Right hindlimb (tissue), 1 donor: ENCODE results near the gene EXOC1.
"Not testable (repeated sequence)": the region's sequence is repeated elsewhere in the genome, so short reads cannot be mapped to it uniquely, and the experiment has no call there.

Experiments
- DNase-seq: peaks from one replicate; pipeline ENCODE4 v3.0.0-alpha.2; 2018

The EXOC1 gene, protein sequence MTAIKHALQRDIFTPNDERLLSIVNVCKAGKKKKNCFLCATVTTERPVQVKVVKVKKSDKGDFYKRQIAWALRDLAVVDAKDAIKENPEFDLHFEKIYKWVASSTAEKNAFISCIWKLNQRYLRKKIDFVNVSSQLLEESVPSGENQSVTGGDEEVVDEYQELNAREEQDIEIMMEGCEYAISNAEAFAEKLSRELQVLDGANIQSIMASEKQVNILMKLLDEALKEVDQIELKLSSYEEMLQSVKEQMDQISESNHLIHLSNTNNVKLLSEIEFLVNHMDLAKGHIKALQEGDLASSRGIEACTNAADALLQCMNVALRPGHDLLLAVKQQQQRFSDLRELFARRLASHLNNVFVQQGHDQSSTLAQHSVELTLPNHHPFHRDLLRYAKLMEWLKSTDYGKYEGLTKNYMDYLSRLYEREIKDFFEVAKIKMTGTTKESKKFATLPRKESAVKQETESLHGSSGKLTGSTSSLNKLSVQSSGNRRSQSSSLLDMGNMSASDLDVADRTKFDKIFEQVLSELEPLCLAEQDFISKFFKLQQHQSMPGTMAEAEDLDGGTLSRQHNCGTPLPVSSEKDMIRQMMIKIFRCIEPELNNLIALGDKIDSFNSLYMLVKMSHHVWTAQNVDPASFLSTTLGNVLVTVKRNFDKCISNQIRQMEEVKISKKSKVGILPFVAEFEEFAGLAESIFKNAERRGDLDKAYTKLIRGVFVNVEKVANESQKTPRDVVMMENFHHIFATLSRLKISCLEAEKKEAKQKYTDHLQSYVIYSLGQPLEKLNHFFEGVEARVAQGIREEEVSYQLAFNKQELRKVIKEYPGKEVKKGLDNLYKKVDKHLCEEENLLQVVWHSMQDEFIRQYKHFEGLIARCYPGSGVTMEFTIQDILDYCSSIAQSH

DNA sequence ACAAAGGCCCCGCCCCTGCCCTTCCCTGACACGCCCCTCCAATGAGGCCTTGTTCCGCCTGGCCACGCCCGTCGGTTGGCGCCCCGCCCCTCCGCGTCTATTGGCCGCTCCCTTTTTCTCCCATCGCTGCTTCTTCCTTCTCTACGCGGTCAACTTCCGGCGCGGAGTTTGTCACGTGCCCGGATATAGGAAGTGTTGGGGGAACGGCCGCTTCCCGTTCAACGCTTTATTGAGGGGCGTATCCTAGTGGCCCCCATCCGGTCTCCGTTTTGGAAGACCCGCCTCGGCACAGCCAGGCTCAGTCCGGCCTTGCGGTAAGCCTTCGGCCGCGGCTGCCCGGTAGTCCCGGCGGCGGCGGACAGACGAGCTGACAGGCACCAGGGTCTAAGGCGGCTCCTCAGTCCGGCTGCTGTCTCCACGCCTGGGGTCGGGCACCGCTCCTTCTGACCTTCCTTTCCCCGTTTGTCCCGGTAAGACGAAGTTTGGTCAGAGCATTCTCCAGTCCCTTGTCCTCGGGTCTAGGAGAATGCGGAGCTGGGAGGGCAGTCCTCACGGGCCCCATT, at the start of gene EXOC1:
Gene EXOC1, plus strand, starts transcription at position 165 of the 563 bp plus-strand sequence. CDS start 4,676 bp downstream, outside the sequence.
- DNase-seq, result peak; percentile 98

DNA sequence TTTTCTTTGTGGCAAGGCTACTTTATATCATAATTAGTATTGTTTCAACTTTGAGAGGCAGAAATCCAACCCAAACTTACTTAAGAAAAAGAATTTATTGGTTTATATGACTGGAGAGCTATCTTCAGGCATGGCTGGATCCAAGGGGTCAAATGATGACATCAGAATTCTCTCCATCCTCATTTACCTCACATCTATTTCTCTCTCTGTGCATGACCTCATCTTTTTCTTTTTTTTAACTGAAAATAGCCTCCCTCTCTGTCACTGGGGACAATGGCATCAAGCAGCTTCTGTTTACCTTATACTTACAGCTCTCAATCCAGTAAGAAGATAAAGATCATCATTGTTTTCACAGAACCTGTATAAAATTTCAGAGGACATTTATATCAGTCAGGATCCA, 45.9 kb upstream of the EXOC1 start:
- DNase-seq, result no peak

DNA sequence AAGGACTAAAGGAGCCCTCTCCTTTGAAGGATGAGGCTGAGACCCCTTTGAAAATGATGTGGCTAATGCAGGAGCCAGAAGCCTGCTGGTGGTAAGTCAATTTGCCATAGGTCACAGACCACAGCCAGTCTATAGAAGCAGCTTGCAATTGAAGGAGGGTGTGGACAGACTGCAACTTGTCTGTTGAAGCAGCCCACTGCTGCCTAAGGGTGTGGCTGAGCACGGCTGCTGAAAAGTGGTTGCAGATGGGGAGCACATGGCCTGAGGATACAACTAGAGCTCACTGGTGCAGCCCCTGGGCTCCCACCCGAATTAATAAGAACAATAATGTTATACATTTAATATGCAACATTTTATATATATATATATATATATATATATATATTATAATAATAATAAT, 45.3 kb upstream of the EXOC1 start:
- DNase-seq, result peak; percentile 14

DNA sequence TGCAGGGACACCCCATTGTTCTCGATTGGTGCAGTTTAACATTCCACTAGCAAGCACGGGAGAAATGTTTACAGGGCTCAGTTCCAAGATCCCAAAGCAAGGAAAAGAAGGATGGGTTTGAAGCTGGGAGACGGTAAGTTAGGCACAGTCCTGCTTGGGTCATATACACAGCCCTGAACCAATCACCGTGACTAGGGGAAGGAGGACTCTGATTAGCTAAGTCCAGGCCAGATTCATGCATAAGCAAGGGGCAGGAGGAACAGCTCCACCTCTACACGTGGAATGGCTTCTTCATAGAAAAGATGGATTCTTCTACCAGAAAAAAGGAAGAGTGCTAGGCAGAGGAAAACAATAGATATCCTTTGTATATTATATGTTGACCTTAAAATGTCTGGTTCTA, 44.8 kb upstream of the EXOC1 start:
- DNase-seq, result no peak

DNA sequence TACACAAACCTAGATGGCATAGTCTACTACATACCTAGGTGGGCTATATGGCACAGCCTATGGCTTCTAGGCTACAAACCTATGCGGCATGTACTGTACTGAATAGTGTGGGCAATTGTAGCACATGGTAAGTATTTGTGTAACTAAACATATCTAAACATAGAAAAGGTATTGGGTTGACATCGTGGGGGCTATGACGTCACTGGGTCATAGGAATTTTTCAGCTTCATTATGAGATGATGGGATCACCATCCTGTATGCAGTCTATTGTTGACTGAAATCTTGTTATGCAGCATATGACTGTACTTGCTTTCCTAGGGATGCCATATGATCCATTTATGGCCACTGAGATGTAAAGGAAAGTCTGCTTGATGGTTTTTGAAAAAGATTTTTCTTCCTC, 35.8 kb upstream of the EXOC1 start:
- DNase-seq, result no peak

DNA sequence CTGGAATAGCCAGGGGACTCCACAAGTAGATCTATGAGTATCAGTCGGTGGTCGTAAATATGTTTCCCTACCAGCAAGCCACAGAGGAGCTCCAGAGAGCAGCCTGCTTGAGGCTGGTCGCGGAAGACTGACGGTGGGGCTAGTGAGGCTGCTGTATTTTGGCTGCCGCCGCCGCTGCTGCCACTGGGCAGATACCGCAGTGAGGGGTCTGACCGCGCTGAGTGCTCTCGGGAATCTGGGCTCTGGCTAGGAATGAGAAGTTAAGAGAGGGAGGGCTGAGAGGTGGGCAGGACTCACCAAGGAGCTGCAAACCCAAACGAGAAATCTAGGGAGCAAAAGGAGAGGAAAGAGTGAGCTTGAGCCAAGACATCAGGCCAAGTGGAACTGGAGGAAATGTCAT, 33.8 kb upstream of the EXOC1 start, which contains the start of gene EXOC1L:
Gene EXOC1L, plus strand, starts transcription at position 157 of the 400 bp plus-strand sequence. Its CDS starts 237 bp downstream, at position 394.
- peak; percentile 52 for DNase-seq

DNA sequence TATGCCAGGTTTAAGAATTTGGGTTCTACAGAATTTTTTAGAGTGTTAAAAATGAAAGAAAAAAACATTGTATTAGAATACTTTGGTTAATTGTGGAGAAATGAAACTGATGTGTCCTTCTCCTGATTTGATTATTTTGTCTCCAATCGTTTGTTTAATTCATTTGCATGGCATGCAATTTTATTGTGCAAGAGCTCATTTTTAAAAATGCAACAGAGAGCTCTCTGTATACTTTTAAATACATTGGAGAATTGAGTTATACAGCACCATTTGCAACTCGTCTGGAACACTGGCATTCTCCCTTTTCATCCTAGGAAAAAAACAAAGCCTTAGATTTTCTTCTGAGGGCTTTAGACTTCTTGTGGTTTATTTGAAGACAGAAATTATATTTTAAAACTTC, 33.2 kb upstream of the EXOC1 start:
- DNase-seq, result no peak

DNA sequence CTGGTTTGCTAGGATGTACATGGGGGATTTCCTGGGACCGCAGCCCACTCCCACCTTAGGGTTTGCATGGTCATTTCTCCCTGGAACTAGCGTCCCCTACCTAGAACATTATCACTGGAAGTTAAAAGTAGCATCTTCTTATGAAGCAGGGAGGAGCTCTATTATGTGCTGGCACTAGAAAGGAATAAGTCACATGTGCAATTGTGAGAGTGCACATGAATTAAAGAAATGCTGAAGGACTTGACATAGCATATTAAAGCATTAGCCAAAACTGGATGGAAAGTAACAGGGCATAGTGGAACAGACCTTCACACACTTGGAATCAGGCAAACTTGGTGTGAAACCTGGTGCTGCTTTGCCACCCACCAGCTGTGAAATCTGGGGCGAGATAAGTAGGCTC, 31.1 kb upstream of the EXOC1 start:
- no peak for DNase-seq

DNA sequence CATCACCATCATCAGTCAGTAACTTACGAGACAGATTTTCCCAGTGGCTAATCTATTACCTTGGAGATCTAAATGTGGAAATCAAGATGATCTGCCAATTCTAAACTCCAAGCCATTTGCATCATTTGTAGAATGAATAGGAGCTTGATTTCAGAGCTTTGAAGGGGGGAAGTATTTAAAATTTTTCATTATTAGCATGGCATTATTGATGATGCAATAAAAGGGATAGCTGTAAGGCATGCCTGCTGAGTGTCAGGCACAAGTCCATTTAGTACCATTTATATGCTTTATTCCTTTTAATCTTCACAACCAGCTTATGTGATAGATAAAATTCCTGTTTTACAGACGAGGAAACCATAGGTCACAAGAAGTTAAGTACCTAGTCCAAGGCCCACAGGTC, 28.6 kb upstream of the EXOC1 start:
- DNase-seq, result no peak

DNA sequence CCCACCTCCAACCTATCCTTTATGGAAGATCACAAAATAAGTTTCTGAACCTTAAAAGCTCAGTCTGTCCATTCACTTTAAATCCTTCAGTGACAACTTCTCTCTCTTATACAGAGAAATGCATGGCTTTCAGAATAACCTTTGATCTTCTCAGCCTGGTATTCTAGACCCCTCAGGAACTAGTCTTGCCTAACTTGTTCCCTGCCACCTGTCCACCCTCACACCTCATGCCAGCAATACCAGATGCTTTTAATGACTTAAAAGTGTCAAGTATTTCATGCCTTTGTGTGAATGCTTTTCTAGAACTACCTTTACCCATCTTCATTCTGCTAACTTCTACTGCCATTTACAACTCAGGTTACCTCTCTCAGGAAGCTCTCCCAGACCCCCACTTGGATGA, 26.5 kb upstream of the EXOC1 start:
- DNase-seq, result no peak

DNA sequence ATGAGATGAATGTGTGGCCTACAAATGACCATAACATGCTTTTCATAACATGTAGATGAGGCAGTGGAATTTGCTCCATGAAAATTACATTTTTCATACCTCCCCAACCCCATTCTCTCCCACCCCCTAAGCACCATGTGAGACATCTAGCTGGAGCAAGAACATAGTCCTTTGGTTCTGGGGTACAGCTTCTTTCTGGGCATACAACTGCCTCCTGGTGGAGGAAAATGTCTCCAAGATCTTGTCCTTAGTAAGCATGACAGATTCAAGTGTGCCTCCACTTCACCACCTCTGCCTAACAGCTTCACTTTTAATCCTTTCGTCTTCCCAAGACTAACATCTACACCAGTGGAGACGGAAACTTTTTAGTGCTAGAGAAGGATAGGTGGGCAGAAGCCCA, 25.9 kb upstream of the EXOC1 start:
- no peak for DNase-seq

DNA sequence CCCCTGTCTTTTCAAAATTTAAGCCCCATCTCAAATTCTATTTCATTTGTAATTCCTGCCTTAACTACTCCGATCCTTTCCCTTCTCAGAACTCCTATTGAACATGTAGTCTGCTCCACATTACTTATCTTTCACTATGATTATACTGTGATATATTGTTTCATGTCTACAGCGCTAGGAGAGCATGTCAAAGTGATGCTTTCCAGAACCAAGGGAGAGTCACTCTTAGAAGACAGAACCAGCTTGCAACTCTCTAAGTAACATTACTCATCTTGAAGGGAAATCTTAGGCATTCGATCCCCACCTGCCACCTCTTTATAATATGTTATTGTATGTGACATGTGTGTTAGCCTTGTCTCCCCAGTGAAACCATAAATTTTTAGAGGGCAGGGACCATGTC, 23.4 kb upstream of the EXOC1 start:
- DNase-seq, result no peak

DNA sequence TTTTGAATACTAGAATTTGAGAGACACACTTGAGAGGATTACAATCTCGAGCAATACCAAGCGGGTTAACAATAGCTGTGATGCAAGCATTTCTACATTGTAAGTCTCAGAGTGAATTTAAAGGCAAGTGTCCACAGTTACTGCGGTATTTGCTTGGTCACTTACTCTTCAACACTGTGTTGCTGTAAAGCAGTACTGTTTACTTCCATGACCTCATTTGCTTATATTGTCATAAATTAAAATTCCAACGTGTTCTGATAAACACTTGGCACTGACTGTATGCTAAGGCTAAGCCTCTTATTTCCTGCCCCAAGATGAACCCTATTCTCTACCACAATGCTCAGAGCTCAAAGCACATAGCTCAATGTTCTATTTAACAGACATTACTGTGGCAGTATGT, 22.7 kb upstream of the EXOC1 start:
- no peak for DNase-seq

DNA sequence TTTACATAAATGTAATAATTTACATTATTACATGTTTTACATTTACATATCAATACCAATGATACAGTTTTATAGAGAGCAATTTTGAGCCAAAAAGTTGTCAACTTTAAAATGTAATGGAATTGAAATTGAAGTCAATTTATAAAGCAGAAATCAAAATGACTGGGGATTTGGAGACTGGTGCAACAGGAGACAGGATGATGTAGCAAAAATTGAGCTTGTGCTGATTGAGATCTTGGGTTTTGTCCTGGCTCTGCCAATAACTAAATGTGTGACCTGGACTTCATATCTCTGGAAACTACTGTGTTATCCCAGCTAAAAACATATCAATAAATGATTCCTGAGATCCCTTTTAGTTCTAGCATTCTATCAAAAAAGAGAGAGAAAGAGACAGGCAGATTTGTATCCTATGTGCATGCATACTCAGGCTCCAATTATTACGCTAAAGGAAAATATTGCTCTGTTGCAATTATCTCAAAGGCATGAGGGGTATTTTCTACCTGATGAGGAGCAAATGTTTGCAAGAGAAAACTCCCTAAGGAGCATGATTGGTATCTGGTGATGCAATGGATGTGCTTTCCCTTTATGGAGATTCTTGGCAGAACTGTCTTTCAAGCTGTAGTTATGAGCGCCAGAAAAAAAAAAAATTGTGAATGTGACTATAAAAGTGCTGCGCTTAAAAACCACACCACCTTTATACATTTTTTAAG, 19.2 kb upstream of the EXOC1 start:
- no peak for DNase-seq

DNA sequence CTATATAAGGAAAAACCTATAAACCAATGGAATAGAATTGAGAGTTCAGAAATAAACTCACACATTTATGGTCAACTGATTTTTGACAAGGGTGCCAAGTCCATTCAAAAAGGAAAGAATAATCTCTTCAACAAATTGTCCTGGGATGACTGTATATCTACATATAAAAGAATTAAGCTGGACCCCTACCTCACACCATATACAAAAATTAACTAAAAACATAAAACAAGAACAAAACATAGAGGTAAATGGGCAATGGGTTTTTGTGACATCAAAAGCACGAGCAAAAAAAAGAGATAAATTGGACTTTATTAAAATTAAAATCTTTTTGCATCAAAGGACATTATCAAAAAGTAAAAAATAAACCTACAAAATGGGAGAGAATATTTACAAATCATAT, 15.5 kb upstream of the EXOC1 start:
- no peak for DNase-seq

DNA sequence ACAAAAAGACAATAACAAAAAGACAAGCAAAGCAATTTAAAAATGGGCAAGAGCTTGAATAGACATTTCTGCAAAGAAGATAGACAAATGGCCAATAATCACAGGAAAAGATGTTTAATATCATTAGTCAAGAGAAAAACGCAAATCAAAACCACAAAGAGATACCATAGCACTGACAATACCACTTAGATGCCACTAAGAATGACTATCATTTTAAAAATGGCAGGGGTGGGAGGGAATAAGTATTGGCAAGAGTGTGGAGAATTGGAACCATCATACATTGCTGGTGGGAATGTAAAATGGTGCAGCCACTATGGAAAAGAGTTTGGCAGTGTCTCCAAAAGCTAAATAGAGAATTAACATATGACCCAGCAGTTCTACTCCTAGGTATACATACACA, 15.1 kb upstream of the EXOC1 start:
- DNase-seq, result no peak

DNA sequence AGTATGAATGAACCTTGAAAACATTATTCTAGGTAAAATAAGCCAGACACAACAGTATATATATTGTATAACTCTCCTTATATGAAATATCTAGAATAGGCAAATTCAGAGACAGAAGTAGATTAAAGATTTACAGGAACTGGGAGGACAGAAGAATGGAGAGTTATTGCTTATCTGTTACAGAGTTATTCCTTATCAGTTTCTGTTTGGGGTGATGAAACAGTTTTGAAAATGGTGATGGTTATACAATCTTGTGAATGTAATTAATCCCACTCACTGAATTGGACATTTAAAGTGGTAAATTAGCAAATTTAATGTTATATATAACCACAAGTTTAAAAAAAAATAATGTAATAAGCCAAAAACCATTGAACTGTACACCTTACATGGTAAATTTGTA, 14.5 kb upstream of the EXOC1 start:
- DNase-seq, result no peak

DNA sequence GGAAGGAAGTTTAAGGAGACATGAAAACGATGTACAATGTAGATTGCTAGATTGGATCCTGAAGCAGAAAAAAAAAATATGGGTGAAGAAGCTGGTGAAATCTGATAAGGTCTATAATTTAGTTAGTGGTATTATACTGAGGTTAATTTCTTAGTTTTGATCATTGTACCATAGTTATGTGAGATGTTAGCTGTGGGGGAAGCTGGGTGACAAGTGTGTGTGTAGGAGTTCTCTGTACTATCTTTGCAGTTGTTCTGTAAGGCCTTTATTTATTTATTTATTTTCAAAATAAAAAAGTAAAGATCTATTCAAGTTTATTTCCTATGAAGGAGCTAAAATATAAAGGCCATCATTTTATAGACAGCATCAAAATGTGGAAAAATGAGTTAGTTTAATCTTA, 12.5 kb upstream of the EXOC1 start:
- no peak for DNase-seq

DNA sequence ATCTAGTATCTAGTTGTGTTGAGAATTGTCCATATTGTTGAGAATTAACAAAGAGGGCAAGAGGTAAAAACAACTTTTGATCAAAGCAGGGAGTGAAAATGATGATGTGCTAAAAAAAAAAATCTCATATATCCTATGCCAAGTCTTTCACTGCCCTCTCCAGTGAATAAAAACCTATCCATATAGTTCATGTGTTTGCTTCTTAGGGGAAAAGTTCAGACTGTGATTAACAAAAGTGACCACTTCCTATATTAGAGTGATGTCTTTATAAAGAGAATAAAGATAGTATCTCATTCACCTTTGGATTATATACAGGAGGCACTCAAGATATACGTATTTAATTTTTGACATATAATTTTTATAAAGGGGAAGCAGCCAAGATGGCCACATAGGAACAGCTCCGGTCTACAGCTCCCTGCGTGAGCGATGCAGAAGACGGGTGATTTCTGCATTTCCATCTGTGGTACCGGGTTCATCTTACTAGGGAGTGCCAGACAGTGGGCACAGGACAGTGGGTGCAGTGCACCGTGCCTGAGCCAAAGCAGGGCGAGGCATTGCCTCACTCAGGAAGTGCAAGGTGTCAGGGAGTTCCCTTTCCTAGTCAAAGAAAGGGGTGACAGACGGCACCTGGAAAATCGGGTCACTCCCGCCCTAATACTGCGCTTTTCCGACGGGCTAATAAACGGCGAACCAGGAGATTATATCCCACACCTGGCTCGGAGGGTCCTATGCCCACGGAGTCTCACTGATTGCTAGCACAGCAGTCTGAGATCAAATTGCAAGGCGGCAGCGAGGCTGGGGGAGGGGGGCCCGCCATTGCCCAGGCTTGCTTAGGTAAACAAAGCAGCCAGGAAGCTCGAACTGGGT, 11.8 kb upstream of the EXOC1 start:
- not testable (repeated sequence) for DNase-seq

DNA sequence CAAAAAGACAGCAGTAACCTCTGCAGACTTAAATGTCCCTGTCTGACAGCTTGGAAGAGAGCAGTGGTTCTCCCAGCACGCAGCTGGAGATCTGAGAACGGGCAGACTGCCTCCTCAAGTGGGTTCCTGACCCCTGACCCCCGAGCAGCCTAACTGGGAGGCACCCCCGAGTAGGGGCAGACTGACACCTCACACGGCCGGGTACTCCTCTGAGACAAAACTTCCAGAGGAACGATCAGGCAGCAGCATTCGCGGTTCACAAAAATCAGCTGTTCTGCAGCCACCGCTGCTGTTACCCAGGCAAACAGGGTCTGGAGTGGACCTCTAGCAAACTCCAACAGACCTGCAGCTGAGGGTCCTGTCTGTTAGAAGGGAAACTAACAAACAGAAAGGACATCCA, 11.1 kb upstream of the EXOC1 start:
- DNase-seq, result not testable (repeated sequence)

DNA sequence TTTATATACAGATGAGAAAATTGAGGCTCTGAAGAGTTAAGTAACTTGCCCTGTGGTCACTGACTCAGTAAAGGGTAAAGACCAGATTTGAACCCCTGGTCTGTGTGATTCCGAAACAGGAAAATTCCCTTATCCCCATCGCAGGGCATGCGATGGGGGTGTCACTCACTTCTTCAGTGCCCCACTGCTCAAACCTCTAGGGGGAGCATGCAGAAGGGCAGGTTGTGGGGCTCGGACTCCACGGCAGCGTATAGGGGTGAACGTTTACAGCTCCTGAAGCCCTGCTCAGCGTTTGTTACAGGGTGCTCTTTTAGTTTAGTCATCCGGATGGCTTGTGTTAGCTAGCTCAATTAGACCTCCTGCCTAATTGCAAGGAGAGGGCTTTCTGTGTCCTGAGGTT, 3.7 kb upstream of the EXOC1 start:
- no peak for DNase-seq

DNA sequence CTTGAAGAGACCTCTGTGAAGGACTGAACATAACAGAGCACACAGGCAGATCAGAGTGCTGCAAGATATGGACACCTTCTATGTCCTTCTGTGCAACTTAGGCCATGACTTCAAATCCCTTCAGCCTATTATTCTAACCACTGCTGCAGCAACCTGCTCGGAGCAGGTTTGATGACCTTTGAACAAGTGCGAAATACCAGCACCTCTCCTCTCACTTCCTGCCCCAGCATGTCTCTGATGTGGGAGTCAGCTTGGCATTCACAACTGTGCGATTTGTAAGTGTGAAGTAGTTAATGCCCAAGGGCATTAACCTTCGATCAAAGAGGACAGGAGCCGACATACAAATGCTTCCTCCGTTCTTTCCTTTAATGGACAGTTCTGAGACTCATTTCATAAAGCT, 1.6 kb upstream of the EXOC1 start:
- DNase-seq, result no peak
